Measurements from ENCODE around the gene MET.
A peak's percentile ranks its signal among the peaks of the same experiment; 100 is the strongest.
"Not testable (repeated sequence)": the region's sequence is repeated elsewhere in the genome, so short reads cannot be mapped to it uniquely, and the experiment has no call there.

The MET gene

DNA sequence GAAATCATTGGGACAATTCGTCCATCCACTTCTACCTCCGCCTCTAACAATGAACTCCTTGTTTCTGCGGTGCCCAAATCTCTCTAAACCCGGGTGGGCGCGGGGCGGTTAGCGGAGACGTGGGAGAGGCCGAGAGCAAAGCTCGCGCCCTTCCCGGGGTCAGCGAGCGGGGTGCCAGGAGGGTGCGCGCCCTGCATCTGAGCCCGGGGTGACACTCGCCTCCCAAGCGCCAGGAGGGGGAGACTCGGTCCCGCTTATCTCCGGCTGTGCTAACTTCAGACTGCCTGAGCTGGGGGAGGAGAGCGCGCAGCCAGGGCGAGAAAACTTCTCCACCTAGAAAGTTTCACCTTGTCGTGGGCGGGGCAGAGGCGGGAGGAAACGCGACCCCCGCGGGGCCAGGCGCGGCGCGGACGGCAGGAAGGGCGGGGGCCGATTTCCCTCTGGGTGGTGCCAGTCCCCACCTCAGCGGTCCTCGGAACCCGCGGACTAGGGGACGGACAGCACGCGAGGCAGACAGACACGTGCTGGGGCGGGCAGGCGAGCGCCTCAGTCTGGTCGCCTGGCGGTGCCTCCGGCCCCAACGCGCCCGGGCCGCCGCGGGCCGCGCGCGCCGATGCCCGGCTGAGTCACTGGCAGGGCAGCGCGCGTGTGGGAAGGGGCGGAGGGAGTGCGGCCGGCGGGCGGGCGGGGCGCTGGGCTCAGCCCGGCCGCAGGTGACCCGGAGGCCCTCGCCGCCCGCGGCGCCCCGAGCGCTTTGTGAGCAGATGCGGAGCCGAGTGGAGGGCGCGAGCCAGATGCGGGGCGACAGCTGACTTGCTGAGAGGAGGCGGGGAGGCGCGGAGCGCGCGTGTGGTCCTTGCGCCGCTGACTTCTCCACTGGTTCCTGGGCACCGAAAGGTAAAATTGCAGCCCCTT lies at the start of gene MET:
MET (plus strand) TSS at position 516 of the 915 bp plus-strand sequence. CDS start 26,889 bp downstream, outside the sequence.
- peak; percentile 82 for DNase-seq

DNA sequence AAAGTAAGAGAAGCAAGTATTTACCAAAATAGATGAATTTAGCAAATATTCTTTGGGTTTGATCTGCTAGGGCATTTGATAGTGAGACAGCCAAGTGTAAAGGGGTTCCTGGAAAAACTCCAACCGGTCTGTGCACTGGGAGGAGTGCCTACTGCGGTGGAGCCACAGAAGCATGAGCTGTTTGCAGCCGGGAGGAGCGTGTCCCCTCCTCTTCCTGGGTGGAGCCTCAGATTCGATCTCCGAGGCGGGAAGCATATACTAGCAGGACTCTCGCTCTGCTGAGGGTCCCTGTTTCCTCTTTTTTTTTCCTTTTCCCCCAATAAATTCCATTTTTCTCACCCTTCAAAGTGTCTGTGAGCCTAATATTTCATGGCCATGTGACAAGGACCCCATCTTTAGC lies 45.1 kb upstream of the MET start:
- DNase-seq = no peak

DNA sequence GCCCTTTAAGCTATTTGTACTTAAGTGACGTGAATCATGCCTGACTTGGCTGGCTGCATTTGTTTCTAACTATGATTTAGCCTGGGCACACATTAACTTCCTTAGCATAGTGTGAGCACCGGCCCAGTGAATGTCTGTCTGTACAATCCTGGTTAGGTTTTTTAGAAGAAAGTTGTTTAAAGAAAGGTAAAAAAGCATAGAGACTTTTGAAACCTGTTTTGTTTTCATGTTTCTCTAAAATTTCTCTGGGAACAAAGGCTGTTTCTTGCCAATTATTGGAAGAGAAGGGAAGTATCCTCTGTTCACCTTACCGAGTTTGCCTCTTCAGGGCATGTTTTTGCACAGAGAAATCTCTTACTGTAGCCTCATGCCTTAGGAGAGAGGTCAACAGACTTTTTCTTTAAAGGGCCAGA lies 42.9 kb upstream of the MET start:
- no peak for DNase-seq

DNA sequence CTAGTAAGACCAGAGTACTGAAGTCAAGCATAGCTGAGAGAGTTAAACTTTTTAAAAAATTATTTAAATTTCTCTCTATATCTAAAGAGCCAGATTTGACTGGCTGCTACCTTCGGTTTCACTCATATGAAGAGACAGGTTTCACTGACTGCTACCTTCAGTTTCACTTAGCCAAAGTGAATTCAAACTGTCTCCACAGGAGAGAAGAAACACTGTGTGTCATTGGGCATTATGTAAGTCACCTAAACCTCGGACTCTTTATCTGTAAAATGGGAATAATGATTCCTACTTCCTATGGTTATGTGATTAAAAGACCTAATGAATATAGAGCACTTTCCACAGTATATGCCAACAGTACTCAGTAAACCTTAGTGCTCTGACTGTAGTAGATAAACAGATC lies 41.6 kb upstream of the MET start:
- DNase-seq = no peak

DNA sequence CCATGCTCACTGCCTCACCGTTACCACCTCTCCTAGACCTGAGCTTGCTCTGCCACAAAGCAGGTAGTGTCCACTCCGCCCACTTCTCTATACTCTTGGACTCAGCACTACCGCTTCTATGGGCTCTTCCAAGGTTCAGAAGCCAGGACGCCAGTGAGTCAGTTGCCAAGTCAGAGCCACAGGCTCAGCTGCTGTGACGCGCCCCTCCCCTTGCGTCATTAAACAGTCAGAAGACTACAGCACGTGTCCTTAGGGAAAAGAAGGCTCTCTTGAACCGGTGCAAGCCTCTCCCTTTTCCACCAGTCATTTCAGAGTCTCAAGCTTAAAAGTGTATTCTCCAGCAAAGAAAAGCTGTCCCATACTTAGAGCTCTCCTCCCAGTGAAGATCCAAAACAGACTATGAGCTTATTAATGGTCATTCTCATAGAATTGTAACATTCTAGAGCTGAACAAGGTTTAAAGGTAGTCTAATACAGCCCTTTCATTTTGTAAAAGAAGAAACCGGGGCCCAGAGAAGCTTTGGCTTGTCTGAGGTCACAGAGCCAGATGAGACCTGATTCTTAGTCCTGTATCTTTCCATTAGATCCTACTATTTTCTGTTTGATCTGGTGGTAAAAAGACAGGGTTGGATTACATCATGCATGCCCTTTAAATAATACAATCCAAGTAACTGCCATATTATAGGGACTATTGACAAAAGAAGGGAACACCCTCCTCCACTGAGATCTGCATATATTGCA lies 40.9 kb upstream of the MET start:
- DNase-seq = no peak

DNA sequence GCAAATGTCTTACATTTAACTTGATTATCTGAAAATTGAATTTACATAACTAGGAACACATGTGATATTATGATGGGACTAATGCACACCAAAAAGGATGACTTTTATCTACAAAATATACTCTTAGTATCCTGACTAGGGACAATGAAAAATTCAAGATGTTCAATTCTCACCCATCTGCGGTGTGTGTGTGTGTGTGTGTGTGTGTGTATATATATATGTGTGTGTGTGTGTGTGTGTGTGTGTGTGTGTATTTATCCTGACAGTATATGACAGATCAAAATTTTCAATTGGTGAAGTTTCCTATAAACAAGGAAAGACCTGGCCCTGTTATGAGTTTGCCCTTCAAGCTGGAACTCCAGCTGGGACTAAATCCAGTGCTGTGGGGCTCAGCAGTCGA lies 40.3 kb upstream of the MET start:
- DNase-seq = no peak

DNA sequence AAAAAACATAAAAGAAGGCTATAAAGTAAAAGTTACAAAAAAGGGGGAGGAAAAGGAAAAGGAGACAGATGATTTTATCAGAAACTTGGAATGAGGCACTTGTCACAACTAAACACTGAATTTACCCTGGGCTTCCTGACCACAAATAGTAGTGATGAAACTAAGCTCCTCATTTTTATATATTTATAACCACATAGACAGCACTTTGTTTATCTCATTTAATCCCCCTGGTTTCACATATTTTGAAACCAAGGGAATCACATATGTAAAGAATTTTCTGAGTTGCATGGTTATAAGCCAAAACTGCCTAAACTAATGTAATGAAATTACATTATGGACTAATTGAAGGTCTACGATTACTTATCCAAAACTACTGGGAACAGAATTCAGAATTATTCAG lies 39.6 kb upstream of the MET start:
- no peak for DNase-seq

DNA sequence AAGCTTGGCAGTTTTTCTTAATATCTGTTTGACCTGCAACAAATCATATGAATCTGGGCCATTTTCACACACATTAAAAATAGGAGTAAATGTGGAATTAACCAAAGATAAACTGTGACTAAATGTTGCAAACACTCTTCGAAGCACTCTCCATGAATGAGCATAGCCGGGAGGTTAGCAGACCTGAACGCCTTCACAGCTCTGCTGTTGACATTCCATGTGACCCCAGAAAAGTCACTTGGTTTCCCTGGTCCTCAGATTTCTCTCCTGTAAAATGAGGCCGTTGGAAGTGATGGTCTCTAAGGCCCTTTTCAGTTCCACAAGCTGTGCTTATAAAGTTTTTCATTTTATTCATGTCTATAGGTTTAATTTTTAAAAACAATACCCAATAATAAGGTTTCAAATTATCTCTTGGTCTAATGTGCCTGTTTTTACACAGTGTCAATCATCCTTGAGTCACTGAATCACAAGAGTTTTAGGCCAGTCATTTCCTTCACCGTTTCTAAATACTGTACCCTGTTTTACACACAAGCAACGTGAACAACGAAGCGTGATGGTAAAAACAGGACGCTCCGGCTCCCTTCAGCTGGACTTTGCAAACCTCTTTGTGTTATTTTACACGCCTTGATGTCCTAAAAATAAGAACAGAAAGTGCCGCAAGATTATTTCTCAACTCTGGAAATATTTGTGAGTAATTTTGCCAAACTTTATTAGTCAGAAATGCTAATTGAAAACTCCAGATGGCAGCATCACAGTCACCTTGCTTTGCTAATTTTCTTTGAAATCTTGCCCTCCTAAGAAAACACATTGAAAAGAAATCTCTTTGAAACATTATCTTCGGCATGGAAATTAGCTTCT lies 38.6 kb upstream of the MET start:
- DNase-seq = no peak

DNA sequence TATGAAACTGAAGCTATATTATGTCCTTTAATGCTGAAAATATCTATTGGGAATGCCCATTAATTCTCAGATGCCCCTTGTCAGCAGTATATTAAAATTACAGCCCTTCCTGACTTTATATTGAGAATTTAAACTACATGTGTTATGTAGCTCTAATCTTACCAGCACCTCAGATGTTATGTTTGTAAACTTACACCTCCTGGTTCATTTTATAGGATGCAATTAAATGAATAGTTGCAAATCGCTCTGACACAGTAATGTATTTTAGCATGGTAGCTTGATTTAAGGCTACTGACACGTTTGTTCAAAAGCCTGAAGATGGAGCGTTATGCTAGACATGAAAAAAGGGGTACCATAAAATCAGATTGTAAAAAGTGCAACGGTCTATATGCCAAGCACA lies 35.0 kb upstream of the MET start:
- no peak for DNase-seq

DNA sequence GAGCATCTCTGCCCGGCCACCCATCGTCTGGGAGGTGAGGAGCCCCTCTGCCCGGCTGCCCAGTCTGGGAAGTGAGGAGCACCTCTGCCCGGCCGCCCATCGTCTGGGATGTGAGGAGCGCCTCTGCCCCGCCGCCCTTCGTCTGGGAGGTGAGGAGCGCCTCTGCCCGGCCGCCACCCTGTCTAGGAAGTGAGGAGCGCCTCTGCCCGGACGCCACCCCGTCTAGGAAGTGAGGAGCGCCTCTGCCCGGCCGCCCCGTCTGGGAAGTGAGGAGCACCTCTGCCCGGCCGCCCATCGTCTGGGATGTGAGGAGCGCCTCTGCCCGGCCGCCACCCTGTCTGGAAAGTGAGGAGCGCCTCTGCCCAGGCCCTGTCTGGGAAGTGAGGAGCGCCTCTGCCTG lies 33.4 kb upstream of the MET start:
- not testable (repeated sequence) for DNase-seq

DNA sequence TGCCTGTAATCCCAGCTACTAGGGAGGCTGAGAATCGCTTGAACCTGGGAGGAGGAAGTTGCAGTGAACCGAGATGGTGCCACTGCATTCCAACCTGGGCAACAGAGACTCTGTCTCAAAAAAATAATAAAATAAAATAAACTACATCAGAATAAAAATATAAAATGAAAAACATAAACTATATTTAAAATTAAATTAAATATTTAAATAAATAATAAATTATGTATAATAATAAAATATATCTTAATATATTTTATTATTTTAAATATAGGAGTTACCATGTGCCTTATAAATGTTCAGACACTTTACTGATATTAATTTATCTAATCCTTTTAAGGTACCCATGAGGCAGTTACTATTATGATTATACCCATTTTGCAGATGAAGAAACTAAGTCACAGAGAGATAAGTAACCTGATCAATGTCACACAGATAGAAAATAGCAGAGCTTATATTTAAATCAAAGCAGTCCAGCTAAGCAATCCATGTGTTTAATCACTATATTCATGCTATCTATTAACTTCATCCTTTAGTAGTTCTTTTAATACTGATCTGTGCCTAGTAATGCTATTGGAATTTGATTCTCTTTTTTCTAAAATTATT lies 30.3 kb upstream of the MET start:
- DNase-seq = no peak

DNA sequence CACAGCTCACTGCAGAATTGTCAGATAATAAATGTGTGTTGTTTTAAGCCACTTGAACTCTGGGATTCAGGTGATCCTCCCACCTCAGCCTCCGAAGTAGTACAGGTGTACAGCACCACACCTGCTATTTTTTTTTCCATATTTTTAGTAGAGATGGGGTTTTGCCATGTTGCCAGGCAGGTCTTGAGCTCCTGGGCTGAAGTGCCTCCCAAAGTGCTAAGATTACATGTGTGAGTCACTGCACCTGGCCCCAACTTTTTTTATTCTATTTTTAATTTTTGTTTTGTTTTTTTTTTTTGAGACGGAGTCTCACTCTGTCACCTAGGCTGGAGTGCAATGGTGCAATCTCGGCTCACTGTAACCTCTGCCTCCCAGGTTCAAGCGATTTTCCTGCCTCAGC lies 28.8 kb upstream of the MET start:
- not testable (repeated sequence) for DNase-seq

DNA sequence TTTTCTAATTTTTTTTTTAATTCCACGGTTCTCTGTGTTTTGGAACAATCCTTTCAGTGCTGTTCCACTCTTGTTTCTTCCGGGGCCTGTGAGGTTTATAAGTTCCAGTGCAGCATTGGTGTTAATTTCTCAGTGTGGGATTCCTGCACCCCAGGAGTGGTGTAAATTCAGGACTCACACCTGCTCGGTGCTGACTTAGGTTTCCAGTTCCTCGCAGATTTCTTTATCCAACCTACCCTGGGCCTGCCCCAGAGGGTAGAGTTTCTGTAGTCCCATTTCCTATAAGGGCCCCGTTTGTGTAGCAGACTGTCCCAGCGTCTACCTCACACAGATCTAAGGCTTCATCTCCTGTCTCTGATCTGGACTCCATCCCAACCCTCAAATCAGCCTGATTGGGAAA lies 27.4 kb upstream of the MET start:
- DNase-seq = no peak

DNA sequence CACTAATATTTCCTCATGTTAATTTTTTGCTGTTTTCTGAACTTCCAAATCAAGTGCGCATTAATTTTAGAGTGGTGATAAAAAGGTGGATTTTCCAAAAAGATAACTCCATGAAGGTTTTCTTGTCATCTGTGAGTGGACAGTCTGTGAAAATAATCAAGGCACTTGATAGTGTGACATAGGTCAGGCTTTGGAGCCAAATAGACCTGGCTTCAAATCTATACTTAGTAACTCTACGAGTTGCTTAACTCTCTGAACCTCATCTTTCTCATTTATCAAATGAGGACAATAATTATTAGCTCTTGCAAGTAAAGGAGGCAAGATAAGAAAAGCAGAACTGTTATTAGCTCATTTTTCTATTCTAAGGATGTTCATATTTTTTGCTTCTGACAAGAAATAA lies 24.7 kb upstream of the MET start:
- DNase-seq = no peak

DNA sequence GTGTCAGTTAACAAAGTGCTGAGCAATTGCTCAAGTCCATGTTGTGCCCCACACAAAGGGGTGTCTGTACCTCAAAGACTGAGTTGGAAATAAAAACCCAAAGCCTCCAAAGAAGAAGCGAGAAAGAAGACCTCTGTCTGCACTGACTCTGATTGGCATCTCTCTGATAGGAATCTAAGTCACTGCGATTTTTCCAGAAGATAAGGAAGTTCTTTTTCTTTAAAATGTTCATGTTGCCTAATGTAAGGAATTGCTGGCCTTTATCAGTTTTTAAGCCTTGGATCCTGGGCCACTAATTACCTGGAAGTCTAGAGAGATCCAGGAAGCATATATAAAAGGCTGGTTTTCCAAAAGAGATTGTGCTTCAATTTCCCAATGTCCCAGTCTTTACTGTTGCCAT lies 24.1 kb upstream of the MET start:
- DNase-seq = no peak

DNA sequence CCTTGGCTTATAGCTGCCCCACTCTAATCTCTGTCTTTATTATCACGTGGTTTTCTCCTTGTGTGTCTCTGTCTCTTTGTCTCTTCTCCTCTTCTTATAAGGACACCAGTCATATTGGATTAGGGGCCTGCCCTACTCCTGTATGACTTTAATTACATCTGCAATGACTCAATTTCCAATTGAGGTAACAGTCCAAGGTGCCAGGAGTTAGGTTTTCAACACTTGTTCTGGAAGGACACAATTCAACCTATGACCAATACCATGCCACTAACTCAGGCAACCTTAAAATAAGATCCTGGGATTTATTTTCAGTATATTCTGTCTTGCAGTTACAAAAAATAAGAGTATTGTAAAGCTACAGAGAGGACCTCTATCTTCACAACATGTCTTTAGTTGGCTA lies 21.6 kb upstream of the MET start:
- DNase-seq = no peak

DNA sequence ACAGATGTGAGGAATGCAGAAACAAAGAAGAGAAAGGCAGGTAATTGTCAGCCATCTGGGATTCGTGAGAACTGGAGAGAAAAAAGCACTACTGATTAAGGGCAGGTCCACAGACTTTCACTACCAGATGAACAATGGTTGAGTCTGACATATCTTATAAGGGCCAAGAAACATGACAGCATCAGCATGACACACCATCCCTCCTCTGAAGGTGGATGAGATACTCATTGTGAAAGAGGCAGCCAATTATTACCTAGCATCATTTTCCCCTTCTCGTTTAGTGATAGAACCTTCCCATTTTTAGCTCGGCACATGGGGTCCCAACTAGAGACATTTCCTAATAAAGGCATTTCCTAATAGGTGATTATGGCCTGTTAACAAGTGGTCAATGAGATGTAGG lies 19.2 kb upstream of the MET start:
- no peak for DNase-seq

DNA sequence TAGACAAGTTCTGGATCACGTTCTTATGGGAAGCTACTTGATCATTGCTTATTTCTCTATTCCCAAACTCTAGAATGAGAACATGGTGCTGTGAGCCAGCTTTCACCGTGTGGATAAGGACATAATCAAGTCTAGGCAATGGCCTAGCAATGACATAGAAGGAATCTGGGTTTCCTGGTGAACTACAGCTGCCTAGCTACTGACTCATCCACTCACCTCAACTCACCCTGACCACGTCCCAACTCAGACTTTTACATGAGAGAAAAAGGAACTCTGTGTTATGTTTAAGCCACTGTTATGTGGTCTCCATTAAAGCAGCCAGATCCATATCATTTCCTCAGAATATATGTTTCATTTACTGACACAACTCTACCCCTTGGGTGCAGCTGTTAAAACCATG lies 18.8 kb upstream of the MET start:
- DNase-seq = no peak

DNA sequence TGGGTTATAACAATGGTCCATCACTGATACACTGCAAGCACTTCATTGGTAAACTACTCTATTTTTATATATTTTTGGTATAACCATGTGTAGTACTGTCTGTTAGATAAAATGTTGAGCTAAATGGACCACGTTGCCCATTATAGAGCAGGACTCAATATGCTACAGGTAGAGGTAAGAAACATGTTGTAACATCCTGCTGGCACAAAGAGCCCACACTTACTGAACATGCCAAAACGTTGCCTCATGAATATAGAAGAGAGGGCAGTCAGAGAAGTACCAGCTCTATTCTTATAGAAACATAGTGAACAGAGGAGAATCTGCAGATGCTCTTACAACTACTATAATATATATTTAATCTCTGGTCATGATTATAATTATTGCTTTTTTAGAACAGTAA lies 18.4 kb upstream of the MET start:
- DNase-seq = no peak

DNA sequence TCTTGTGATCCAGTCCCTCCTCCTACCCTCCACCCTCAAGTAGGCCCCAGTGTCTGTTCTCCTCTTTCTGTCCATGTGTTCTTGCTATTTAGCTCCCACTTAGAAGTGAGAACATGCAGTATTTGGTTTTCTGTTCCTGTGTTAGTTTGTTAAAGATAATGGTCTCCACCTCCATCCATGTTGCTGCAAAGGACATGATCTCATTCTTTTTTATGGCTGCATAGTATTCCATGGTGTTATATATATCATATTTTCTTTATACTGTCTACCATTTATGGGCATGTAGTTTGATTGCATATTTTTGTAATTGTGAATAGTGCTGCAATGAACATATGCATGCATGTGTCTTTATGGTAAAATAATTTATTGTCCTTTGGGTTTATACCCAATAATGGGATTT lies 12.7 kb upstream of the MET start:
- DNase-seq = not testable (repeated sequence)

DNA sequence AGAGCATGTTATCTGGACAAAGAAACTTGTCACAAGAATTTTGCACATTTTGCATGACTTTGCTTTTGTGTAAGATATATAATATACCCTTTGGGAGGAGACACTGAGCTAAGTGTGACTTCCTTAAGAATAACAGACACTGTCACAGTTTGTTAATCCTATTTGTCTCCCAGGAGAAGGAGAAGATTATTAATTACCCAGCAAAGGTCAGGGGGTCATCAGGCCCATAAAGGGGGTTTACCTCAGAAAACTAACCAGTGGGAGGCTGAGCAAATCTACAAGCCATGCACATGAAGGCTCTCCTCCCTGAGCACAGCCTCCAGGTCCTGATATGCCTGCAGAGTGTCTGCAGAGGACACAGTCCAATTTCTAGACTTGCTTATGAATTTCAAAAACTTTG lies 10.1 kb upstream of the MET start:
- DNase-seq = no peak

DNA sequence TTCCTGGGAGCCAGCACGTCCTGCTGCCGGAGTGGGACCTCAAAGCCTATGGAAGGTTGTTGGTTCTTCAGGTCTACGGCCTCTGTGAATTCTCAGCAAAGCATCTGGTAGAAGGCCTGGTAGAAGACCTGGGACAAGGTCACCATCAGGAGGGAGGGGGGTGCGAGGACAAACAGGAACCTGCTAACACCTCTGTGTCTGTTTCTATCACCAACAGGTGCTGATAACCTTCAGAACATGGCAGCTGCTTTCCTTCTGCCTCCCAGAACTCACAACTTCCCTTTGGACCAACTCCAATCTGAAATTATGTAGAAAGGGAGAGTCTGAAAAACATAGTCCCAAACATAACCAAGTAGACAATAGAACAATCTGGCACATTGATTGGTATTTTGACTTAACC lies 8.3 kb upstream of the MET start:
- no peak for DNase-seq
